GM23338 (cell line): ENCODE measurements around the gene LAD1. TPM values are rescaled to one million over a fixed set of nuclear protein-coding genes. Genes with fewer than 3 reads are reported as not detected.

ENCODE experiments used
- ATAC-seq: fragments of 200-7000 bp; cut with Tn5 transposase; 3 replicates; pipeline ENCODE4 v1.9.1; 2020
- DNase-seq: peaks from one replicate; pipeline ENCODE4 v3.0.0-alpha.2; 2015; ENCODE audit warnings: low spot score
- H2AFZ ChIP-seq: fragments of 200-600 bp; sonication (generic); 2 replicates; pipeline ENCODE4 v1.8.0; 2016; ENCODE audit warnings: antibody characterized with exemption, mild to moderate bottlenecking, moderate library complexity
- H3F3A ChIP-seq: fragments of 200-600 bp; sonication (generic); replicated peaks from 2 replicates; pipeline ENCODE4 v1.8.0; 2017; ENCODE audit warnings: antibody characterized with exemption, mixed run types, low read depth
- H3K27ac ChIP-seq: fragments of 200-600 bp; sonication (generic); 2 replicates; pipeline ENCODE4 v1.6.1; 2016; ENCODE audit warnings: low read depth
- H3K27me3 ChIP-seq: fragments of 200-600 bp; sonication (generic); 2 replicates; pipeline ENCODE4 v1.8.0; 2016; ENCODE audit warnings: mild to moderate bottlenecking, mixed run types, moderate library complexity; ENCODE audit not compliant: insufficient read depth
- H3K36me3 ChIP-seq: fragments of 200-600 bp; sonication (generic); 2 replicates; pipeline ENCODE4 v1.8.0; 2016; ENCODE audit warnings: mild to moderate bottlenecking; ENCODE audit not compliant: insufficient read depth
- H3K4me1 ChIP-seq: fragments of 200-600 bp; sonication (generic); 2 replicates; pipeline ENCODE4 v1.8.0; 2016; ENCODE audit warnings: mild to moderate bottlenecking, moderate library complexity; ENCODE audit not compliant: insufficient read depth
- H3K4me2 ChIP-seq: fragments of 200-600 bp; sonication (generic); 2 replicates; pipeline ENCODE4 v1.7.1; 2017; ENCODE audit warnings: mixed run types
- H3K4me3 ChIP-seq: fragments of 200-600 bp; sonication (generic); 2 replicates; pipeline ENCODE4 v1.6.1; 2016; ENCODE audit warnings: mixed run types
- H3K79me2 ChIP-seq: fragments of 200-600 bp; sonication (generic); replicated peaks from 2 replicates; pipeline ENCODE4 v1.8.0; 2017; ENCODE audit warnings: mild to moderate bottlenecking; ENCODE audit not compliant: insufficient read depth
- H3K9me2 ChIP-seq: fragments of 200-600 bp; sonication (generic); 2 replicates; pipeline ENCODE4 v1.8.0; 2017; ENCODE audit not compliant: insufficient read depth
- H4K20me1 ChIP-seq: fragments of 200-600 bp; sonication (generic); replicated peaks from 2 replicates; pipeline ENCODE4 v1.8.0; 2017; ENCODE audit warnings: mild to moderate bottlenecking; ENCODE audit not compliant: insufficient read depth
- H3K27ac Mint-ChIP-seq: 2 replicates; pipeline ENCODE4 v1.8.0; 2020; ENCODE audit warnings: inconsistent platforms, mild to moderate bottlenecking, moderate library complexity, mixed read lengths
- H3K27me3 Mint-ChIP-seq: 3 replicates; pipeline ENCODE4 v1.8.0; 2022; ENCODE audit warnings: low read depth, mild to moderate bottlenecking, moderate library complexity, mixed read lengths, inconsistent platforms; ENCODE audit not compliant: insufficient read depth, poor library complexity
- H3K36me3 Mint-ChIP-seq: 3 replicates; pipeline ENCODE4 v1.8.0; 2021; ENCODE audit warnings: low read depth, mild to moderate bottlenecking, inconsistent platforms, moderate library complexity, mixed read lengths
- H3K4me1 Mint-ChIP-seq: 3 replicates; pipeline ENCODE4 v1.8.0; 2020; ENCODE audit warnings: mild to moderate bottlenecking, inconsistent platforms, mixed read lengths
- H3K4me3 Mint-ChIP-seq: 3 replicates; pipeline ENCODE4 v1.8.0; 2021; ENCODE audit warnings: moderate library complexity, mild to moderate bottlenecking, inconsistent platforms, mixed read lengths
- H3K9me3 Mint-ChIP-seq: 3 replicates; pipeline ENCODE4 v1.8.0; 2020; ENCODE audit warnings: moderate library complexity, mild to moderate bottlenecking, inconsistent platforms, mixed read lengths
- CREB1 ChIP-seq: fragments of 250-450 bp; sonication (Bioruptor Pico); IDR thresholded peaks from 2 replicates; pipeline ENCODE4 v1.5.0; 2020; ENCODE audit warnings: low read depth, mild to moderate bottlenecking, moderate library complexity
- CTCF ChIP-seq, 2 experiments: fragments of 200-600 bp in 1 of 2; sonication (generic) in 1 of 2; conservative IDR thresholded peaks; 2 replicates each; pipeline versions ENCODE4 v1.5.1 to v1.6.1; 2016 to 2017; ENCODE audit warnings: antibody characterized with exemption in 2 of 2, low read depth in 2 of 2, mild to moderate bottlenecking in 2 of 2, moderate library complexity in 1 of 2
- EZH2 ChIP-seq: fragments of 200-600 bp; sonication (generic); IDR thresholded peaks from one replicate; pipeline ENCODE4 v1.8.0; 2017; ENCODE audit warnings: antibody characterized with exemption, mild to moderate bottlenecking, low read depth; ENCODE audit not compliant: unreplicated experiment
- EZH2phosphoT487 ChIP-seq: fragments of 200-600 bp; sonication (generic); IDR thresholded peaks from one replicate; pipeline ENCODE4 v1.8.1; 2018; ENCODE audit warnings: antibody characterized with exemption; ENCODE audit not compliant: unreplicated experiment
- JUNB ChIP-seq: IDR thresholded peaks from one replicate; pipeline ENCODE4 v1.6.1; 2016; ENCODE audit warnings: antibody characterized with exemption; ENCODE audit not compliant: unreplicated experiment
- NANOG ChIP-seq: IDR thresholded peaks from 2 replicates; pipeline ENCODE4 v1.6.1; 2016; ENCODE audit warnings: antibody characterized with exemption, borderline replicate concordance
- POLR2AphosphoS5 ChIP-seq: IDR thresholded peaks from 2 replicates; pipeline ENCODE4 v1.6.1; 2016; ENCODE audit warnings: antibody characterized with exemption, low read depth
- STAT1 ChIP-seq: IDR thresholded peaks from one replicate; pipeline ENCODE4 v1.6.1; 2016; ENCODE audit warnings: antibody characterized with exemption; ENCODE audit not compliant: unreplicated experiment
- ZNF114 ChIP-seq: fragments of 250-450 bp; sonication (Bioruptor Pico); IDR thresholded peaks from 2 replicates; pipeline ENCODE4 v1.5.0; 2020; ENCODE audit warnings: mild to moderate bottlenecking, moderate library complexity
- ZNF331 ChIP-seq: fragments of 250-450 bp; sonication (Bioruptor Pico); IDR thresholded peaks from 2 replicates; pipeline ENCODE4 v1.5.0; 2020; ENCODE audit warnings: low read depth, mild to moderate bottlenecking, moderate library complexity
- ZNF462 ChIP-seq: fragments of 250-450 bp; sonication (Bioruptor Pico); IDR thresholded peaks from 2 replicates; pipeline ENCODE4 v1.5.0; 2020; ENCODE audit warnings: mild to moderate bottlenecking, moderate library complexity
- polyA plus RNA-seq: library from polyadenylated mRNA; unstranded; fragments of >200 nt; fragmentation: Nextera tagmentation; extraction: Ambion mirVana; gene quantifications from 2 replicates; pipeline ENCODE4 v1.2.1, GENCODE V29; 2016
- total RNA-seq: library from RNA; depleted of rRNA; stranded (reverse); fragments of >200 nt; shearing (Covaris generic); gene quantifications from 2 replicates; pipeline ENCODE4 v1.2.3, GENCODE V29; 2014
- TF ChIP-seq, protein P1 (sequence below): IDR thresholded peaks from one replicate; pipeline ENCODE4 v1.6.1; 2018; ENCODE audit warnings: antibody characterized with exemption; ENCODE audit not compliant: unreplicated experiment
- TF ChIP-seq, protein P2 (sequence below): IDR thresholded peaks from 2 replicates; pipeline ENCODE4 v1.6.1; 2016; ENCODE audit warnings: antibody characterized with exemption

The LAD1 gene
- total and polyA plus RNA-seq, 2 experiments from 2014 or later, result 17.6 to 18.9 TPM

DNA sequence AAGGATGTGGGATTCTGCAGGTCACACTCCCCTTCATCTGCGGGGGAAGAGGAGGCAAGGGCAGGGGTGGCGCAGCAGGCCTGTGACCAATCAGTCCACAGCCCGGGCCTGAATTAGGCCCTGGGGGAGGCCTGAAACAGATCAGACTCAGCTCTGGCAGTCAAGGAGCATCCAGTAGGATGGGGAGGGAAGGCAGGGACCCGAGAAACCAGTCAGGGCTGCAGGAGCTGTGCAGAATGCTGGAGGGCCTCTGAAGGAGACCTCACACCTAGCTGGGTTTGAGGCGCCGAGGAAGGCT is 34.4 kb downstream of the LAD1 start:
- Mint-ChIP-seq H3K4me3 (no peak overlapping the region), H3K36me3 (no peaks in the 10 kb centered on the region), H3K4me1 (peaks cover 11% of the 10 kb centered on the region), H3K27me3 (peaks cover 17% of the 10 kb centered on the region), H3K27ac (no peak overlapping the region), H3K9me3 (no peaks in the 10 kb centered on the region)
- Histone ChIP-seq H4K20me1 (no peaks in the 10 kb centered on the region), H3K4me1 (peaks cover 9% of the 10 kb centered on the region), H3K27me3 (no peaks in the 10 kb centered on the region), H3K79me2 (no peaks in the 10 kb centered on the region), H3K9me2 (no peaks in the 10 kb centered on the region), H3K4me3 (no peak overlapping the region), H3F3A (no peaks in the 10 kb centered on the region), H3K36me3 (no peaks in the 10 kb centered on the region), H2AFZ (no peak overlapping the region), H3K4me2 (no peak overlapping the region), H3K27ac (no peak overlapping the region)
- DNase-seq (no peak), ATAC-seq (no peak)
- TF ChIP-seq CREB1 (CRISPR knock-in tag), result no peak
- no peak for TF ChIP-seq JUNB
- no peak for TF ChIP-seq STAT1
- TF ChIP-seq CTCF (conservative IDR thresholded peaks at IDR 0.05; ENCODE audit: low read depth in 2 of 2), result no peak
- no peak for TF ChIP-seq EZH2
- TF ChIP-seq ZNF114 (CRISPR knock-in tag), result no peak
- TF ChIP-seq NANOG, result no peak
- TF ChIP-seq, protein P1, sequence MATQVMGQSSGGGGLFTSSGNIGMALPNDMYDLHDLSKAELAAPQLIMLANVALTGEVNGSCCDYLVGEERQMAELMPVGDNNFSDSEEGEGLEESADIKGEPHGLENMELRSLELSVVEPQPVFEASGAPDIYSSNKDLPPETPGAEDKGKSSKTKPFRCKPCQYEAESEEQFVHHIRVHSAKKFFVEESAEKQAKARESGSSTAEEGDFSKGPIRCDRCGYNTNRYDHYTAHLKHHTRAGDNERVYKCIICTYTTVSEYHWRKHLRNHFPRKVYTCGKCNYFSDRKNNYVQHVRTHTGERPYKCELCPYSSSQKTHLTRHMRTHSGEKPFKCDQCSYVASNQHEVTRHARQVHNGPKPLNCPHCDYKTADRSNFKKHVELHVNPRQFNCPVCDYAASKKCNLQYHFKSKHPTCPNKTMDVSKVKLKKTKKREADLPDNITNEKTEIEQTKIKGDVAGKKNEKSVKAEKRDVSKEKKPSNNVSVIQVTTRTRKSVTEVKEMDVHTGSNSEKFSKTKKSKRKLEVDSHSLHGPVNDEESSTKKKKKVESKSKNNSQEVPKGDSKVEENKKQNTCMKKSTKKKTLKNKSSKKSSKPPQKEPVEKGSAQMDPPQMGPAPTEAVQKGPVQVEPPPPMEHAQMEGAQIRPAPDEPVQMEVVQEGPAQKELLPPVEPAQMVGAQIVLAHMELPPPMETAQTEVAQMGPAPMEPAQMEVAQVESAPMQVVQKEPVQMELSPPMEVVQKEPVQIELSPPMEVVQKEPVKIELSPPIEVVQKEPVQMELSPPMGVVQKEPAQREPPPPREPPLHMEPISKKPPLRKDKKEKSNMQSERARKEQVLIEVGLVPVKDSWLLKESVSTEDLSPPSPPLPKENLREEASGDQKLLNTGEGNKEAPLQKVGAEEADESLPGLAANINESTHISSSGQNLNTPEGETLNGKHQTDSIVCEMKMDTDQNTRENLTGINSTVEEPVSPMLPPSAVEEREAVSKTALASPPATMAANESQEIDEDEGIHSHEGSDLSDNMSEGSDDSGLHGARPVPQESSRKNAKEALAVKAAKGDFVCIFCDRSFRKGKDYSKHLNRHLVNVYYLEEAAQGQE, result no peak
- no peak for TF ChIP-seq ZNF331 (CRISPR knock-in tag)
- TF ChIP-seq ZNF462 (CRISPR knock-in tag), result no peak
- TF ChIP-seq, protein P2, sequence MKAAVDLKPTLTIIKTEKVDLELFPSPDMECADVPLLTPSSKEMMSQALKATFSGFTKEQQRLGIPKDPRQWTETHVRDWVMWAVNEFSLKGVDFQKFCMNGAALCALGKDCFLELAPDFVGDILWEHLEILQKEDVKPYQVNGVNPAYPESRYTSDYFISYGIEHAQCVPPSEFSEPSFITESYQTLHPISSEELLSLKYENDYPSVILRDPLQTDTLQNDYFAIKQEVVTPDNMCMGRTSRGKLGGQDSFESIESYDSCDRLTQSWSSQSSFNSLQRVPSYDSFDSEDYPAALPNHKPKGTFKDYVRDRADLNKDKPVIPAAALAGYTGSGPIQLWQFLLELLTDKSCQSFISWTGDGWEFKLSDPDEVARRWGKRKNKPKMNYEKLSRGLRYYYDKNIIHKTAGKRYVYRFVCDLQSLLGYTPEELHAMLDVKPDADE, result no peak
- TF ChIP-seq EZH2phosphoT487, result no peak
- no peak for TF ChIP-seq POLR2AphosphoS5
